Stimulated activated naive CD8-positive, alpha-beta T cell treated with anti-CD3 and anti-CD28 coated beads, Interleukin-15, Interleukin-2, amounts not matched to agents 100 ng/mL and 50 ng/mL, for 24 hours (primary cell): ENCODE measurements around the gene PDE8B.

Experiments used
- H3K27ac Mint-ChIP-seq: one replicate; pipeline ENCODE4 v1.8.0; 2021; ENCODE audit warnings: mild to moderate bottlenecking, mixed read lengths
- H3K27me3 Mint-ChIP-seq: one replicate; pipeline ENCODE4 v1.8.0; 2021; ENCODE audit warnings: mixed read lengths
- H3K36me3 Mint-ChIP-seq: one replicate; pipeline ENCODE4 v1.8.0; 2021; ENCODE audit warnings: low read depth, mixed read lengths
- H3K4me1 Mint-ChIP-seq: one replicate; pipeline ENCODE4 v1.8.0; 2021; ENCODE audit warnings: low read depth, mixed read lengths
- H3K4me3 Mint-ChIP-seq: one replicate; pipeline ENCODE4 v1.8.0; 2021; ENCODE audit warnings: mild to moderate bottlenecking, mixed read lengths
- H3K9me3 Mint-ChIP-seq: one replicate; pipeline ENCODE4 v1.8.0; 2021; ENCODE audit warnings: mixed read lengths

The PDE8B gene

DNA sequence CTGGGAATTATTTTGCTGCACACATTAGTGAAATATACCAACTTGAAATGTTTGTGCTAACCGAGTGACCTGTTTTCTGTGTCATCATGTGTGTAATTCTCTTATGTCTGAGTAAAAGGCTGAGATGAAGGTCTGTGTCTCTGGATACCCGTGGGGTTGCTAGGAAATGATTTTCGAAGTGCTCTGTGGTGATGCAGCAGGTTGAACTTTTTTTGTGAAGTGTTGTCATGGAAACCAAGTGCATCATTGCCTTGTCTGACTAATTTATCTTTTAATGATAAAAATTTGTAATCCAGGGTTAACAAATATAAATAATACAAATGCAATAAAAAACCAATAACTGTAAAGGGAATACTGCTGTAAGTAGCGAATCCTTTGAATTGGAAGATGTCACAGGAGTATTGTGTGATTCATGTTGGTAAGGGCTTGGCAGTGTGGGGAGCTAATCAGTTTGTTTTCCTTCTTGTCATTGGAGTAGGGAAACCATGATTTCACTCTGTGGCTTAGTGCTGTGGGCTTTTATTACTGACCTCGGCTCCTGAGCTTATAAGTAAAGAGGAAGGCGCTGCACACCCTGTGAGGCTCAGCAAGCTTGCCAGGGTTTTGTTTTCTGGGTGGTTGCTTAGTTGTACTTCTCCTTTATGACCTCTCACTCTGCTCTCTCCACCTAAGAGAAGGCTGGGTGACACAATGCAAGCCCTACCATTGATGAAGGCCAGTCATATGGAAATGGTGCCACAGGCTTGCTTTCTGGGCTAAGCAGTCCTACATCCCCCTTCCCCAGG, 22.3 kb downstream of the PDE8B start:
- Mint-ChIP-seq H3K9me3 (peaks cover 9% of the 10 kb centered on the region), H3K27me3 (peaks cover 15% of the 10 kb centered on the region), H3K36me3 (no peaks in the 10 kb centered on the region), H3K27ac (no peak overlapping the region), H3K4me1 (peaks cover 11% of the 10 kb centered on the region), H3K4me3 (no peak overlapping the region)

DNA sequence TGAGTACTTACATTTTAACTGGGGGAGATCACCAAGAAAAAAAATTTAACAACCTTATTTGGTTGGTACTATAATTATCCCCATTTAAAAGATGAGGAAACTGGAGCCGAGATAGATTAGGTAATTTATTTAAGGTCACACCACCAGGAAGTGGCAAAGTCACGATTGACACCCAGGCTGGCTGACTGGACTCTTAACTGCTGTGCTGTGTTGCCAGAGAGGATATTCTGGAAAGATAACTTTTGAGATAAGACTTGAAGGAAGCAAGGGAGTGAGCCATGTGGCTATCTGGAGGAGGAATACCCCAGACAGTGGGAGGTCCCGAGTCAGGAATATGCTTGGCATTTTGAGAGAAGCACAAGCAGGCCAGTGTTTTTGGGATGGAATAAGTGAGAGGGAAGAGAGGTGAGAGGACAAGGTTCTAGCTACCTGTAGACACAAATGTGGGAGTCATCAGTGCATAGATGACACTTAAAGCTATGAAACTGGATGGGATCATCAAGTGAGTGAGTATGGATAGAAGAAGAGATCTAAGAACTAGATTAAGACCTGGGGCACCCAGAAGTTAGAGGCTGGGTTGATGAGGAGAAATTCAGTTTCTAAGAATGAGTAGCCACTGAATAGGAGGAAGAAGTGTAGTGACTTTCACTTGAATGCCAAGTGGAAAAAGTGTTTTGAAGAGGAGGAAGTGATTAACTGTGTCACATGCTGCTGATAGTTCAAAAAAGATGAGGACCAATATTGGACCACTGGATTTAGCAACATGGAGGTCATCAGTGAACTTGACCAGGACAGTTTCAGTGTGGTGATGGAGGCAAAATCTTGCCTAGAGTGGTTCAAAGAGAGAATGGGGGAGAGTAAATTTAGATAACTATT, 25.6 kb downstream of the PDE8B start:
- Mint-ChIP-seq H3K27ac (no peak overlapping the region), H3K27me3 (peaks cover 10% of the 10 kb centered on the region), H3K9me3 (peaks cover 4% of the 10 kb centered on the region), H3K36me3 (no peaks in the 10 kb centered on the region), H3K4me3 (no peak overlapping the region), H3K4me1 (peaks cover 4% of the 10 kb centered on the region)

DNA sequence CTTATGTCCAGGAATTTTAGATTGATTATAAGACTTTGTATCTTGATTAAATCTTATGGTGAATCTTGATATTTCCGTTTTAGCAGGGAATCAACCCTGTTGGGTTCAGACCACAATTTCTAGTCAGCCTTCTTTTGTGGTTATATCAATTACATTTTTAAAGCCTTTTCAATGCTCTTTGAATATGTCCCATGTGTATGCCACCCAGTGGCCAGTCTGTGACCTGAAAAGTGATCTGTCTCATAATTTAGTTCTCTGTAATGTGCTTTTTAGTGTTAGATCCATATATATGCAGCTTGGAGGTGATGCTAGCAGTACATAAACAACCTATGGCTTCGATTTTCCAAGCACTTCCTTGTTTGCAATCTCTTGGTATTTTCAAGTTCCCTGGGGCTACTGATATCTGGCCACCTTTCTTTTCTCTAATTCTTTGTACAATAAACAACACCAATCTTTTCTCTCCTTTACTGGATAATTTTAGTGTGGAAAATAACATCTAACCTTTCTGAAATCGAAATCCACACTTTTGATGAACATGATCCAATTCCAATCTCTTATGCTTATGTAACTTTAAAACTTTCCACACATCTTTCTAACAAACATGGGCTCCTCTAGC, 28.8 kb downstream of the PDE8B start:
- H3K4me3 Mint-ChIP-seq, result no peak overlapping the region
- no peaks in the 10 kb centered on the region for H3K4me1 Mint-ChIP-seq
- H3K36me3 Mint-ChIP-seq, result no peaks in the 10 kb centered on the region
- no peak overlapping the region for H3K27ac Mint-ChIP-seq
- peaks cover 6% of the 10 kb centered on the region for H3K27me3 Mint-ChIP-seq
- H3K9me3 Mint-ChIP-seq, result peaks cover 4% of the 10 kb centered on the region

DNA sequence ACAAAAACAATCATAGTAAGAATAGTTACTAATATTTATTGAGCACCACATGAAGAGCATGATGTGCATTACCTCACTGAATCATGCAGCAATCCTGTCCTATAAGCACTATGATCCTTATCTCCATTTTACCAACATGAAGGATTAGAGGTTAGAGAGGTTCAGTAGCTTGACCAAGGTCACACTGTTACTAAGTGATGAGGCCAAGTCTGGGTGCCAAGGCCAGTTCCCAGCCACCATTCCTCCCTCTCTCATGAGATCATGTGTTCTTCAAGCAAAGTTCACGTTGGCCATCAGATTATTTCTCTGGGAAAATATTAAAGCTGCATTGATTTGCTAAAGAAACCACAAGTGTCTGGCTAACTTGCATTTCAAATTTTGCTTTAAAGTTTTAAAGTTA, 31.0 kb downstream of the PDE8B start:
- peaks cover under 1% of the 10 kb centered on the region for H3K9me3 Mint-ChIP-seq
- H3K4me1 Mint-ChIP-seq, result no peaks in the 10 kb centered on the region
- no peak overlapping the region for H3K4me3 Mint-ChIP-seq
- H3K36me3 Mint-ChIP-seq, result no peaks in the 10 kb centered on the region
- H3K27ac Mint-ChIP-seq, result no peak overlapping the region
- peaks cover 1% of the 10 kb centered on the region for H3K27me3 Mint-ChIP-seq

DNA sequence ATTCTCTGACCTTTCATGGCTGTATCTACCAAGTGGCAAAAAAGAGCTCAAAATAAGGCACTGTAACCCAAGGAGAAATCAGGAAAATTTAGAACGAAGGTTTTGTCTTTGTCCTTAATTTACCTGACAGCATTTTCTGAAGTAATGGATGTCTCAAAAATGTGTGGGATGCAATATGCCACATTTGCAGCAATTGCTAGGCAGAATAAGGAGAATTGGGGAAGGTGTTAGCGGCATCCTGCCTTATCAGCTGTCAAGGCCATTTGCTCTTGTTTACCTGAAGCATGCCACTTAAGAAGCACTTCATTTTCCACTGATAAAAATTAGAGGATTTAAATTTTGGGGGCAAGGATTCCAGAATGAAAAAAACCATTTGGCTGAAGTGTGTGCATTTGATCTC, 39.0 kb downstream of the PDE8B start:
- Mint-ChIP-seq H3K27me3 (peaks cover 23% of the 10 kb centered on the region), H3K4me3 (no peak overlapping the region), H3K9me3 (no peaks in the 10 kb centered on the region), H3K27ac (no peak overlapping the region), H3K4me1 (no peaks in the 10 kb centered on the region), H3K36me3 (no peaks in the 10 kb centered on the region)

DNA sequence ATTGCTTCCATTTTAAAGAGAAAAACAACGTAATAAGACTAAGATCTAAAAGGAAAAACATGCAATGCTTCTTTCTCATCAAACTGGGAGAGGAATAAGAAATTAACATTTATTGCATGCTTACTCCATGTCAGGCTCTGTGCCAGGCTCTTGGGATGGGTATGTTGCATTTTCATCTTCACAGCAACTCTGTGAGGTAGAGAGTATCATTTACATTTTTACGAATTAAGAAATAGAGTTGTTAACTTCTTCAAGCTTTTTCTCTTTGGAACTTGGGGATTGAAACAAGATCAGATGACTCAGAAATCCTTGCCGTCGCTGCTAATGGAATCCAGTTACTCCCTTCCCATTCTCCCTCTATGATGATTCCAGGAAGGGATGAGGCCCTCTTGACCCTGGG, 39.5 kb downstream of the PDE8B start:
- no peaks in the 10 kb centered on the region for H3K9me3 Mint-ChIP-seq
- H3K4me1 Mint-ChIP-seq, result no peaks in the 10 kb centered on the region
- no peak overlapping the region for H3K27ac Mint-ChIP-seq
- peaks cover 25% of the 10 kb centered on the region for H3K27me3 Mint-ChIP-seq
- H3K36me3 Mint-ChIP-seq, result no peaks in the 10 kb centered on the region
- H3K4me3 Mint-ChIP-seq, result no peak overlapping the region

DNA sequence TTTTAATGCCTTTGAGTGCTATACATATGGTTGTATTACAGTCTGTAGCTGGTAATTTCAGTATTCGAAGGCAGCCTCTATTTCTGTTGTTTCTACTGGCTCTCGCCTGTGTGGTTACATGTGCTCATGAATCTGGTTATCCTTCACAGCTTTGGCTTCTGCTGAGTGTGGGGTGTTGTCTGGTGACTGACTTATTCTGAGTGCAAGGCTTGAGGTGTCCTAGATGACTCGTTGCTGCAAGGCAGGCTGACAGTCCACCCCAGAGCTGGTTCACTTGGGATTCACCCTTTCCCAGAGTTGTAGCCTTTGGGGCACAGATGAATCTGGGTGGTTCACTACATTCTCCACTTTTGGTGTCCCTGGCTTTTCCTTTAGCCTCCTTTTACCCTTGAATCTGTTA, 41.4 kb downstream of the PDE8B start:
- Mint-ChIP-seq H3K4me3 (no peak overlapping the region), H3K4me1 (no peaks in the 10 kb centered on the region), H3K36me3 (no peaks in the 10 kb centered on the region), H3K27ac (no peak overlapping the region), H3K9me3 (no peaks in the 10 kb centered on the region), H3K27me3 (peaks cover 32% of the 10 kb centered on the region)

DNA sequence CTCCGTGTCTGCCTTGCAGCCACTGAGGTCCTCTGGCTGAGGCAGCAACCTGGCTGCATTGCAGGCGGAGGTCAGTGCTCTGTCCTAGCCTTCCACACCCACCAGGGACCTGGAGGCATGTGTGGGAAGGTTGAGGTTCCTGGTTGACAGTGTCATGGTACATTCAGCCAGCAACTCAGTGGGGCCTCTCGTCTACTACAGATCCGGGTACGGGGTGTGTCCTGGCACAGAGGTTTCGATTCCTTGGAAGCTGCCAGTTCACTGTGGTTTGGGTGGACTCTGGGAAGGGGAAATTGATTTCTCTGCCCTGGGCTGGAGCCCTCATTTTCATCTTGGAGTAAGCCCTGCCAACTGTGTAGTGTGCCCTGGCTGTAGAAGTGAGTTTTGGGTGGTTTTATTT, 45.1 kb downstream of the PDE8B start:
- Mint-ChIP-seq H3K4me1 (peaks cover 4% of the 10 kb centered on the region), H3K4me3 (no peak overlapping the region), H3K36me3 (no peaks in the 10 kb centered on the region), H3K9me3 (no peaks in the 10 kb centered on the region), H3K27ac (no peak overlapping the region), H3K27me3 (peaks cover 36% of the 10 kb centered on the region)

DNA sequence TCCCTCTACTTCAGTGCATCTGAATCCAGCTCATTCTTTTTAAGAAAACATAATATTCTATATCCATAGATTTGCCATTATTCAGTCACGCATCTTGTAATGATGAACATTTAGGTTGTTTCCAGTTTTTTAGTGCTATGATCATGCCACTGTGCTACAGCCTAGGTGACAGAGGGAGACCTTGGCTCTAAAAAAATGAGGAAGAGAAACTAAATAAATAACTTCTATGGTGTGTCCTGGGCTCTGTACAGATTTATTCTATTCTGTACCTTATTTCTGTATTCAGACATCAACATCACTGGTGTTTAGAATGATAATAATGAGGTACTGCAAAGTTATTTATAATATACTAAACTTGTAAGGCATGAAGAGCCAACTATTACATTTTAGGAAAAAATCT, 45.9 kb downstream of the PDE8B start:
- Mint-ChIP-seq H3K27ac (no peak overlapping the region), H3K9me3 (no peaks in the 10 kb centered on the region), H3K36me3 (no peaks in the 10 kb centered on the region), H3K4me3 (no peak overlapping the region), H3K27me3 (peaks cover 35% of the 10 kb centered on the region), H3K4me1 (peaks cover 4% of the 10 kb centered on the region)

DNA sequence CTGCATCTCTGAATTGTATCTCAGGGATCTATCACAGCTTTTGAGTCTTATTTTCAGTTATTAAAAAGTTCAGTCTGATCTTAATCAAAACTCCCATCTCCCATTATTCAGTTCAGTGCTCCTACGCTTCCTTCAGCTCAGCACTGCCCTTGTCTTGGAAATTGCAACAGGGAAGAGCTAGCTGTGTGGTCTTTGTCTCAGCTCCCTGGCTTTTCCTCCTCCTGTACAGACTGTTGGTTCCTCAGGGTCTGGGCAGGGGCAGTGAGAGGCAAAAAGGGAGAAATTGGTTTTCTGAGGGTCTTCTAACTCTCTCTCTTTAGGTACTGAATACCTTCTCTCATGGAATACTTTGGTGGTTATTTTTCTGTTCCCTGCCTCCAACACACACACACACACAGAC, 48.2 kb downstream of the PDE8B start:
- Mint-ChIP-seq H3K27me3 (peaks cover 22% of the 10 kb centered on the region), H3K36me3 (no peaks in the 10 kb centered on the region), H3K4me3 (no peak overlapping the region), H3K27ac (no peak overlapping the region), H3K9me3 (no peaks in the 10 kb centered on the region), H3K4me1 (peaks cover 4% of the 10 kb centered on the region)

DNA sequence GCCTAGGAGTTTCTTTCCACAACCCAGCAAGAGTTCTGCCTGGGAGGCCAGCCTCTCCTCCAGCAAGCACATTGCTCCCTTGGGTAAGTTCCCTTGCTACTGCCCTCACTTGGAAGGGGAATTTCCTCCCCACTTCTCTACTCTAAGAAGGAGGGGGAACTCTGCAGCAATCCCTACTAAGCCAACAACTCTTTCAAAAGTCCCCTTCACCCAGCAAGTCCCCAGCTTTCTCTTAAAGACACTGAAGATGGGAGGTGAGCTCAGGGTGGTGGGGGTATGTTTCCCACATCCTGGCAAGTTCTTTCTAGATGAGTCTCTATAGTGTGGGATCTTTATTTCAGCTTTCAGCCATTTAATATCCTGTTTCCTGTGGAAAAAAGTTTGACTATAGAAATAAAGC, 49.0 kb downstream of the PDE8B start:
- no peak overlapping the region for H3K4me3 Mint-ChIP-seq
- peaks cover 21% of the 10 kb centered on the region for H3K27me3 Mint-ChIP-seq
- H3K27ac Mint-ChIP-seq, result no peak overlapping the region
- H3K36me3 Mint-ChIP-seq, result no peaks in the 10 kb centered on the region
- H3K4me1 Mint-ChIP-seq, result peaks cover 4% of the 10 kb centered on the region
- H3K9me3 Mint-ChIP-seq, result no peaks in the 10 kb centered on the region

DNA sequence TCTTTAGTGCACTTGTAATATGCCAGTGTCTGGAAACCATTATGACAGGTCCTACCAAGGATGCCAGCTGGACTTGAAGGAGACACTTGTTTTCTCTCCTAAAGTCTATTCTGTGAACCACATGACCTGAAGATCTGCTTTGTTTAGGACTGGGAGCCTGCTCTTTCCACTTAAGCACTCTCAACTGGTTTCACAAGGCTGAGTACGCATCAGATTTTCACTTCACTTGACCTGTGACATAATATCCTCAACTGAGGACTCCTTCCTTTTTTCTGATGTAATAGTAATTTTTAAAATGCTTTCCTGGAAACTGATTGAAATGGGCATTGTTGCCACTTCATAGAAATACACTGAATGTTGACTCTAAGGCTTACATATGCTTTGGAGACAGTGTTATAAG, 52.2 kb downstream of the PDE8B start:
- no peak overlapping the region for H3K4me3 Mint-ChIP-seq
- no peaks in the 10 kb centered on the region for H3K36me3 Mint-ChIP-seq
- H3K27ac Mint-ChIP-seq, result no peak overlapping the region

DNA sequence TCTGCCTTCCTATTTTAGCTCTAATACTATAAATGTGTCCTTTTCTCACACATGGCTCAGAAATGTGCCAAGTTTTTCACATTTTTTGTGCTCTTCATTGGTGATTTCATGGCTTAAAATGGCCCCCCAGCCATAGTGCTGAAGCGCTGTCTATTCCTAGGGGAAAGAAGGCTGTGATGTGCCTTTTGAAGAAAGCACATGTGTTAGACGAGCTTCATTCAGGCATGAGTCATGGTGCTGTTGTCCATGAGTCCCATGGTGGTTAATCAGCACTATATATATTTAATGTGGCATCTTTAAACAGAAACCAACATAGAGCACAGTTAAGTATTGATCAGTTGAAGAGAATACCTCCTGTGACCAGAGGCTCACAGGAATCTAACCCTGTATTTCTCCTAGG, 55.8 kb downstream of the PDE8B start:
- Mint-ChIP-seq H3K27ac (no peak overlapping the region), H3K4me1 (no peaks in the 10 kb centered on the region), H3K4me3 (no peak overlapping the region), H3K27me3 (no peaks in the 10 kb centered on the region), H3K9me3 (no peaks in the 10 kb centered on the region), H3K36me3 (no peaks in the 10 kb centered on the region)

More for the DNA sequence above, 52.2 kb downstream of the PDE8B start:
- Mint-ChIP-seq H3K4me1 (peaks cover 4% of the 10 kb centered on the region), H3K9me3 (no peaks in the 10 kb centered on the region), H3K27me3 (peaks cover 7% of the 10 kb centered on the region)

DNA sequence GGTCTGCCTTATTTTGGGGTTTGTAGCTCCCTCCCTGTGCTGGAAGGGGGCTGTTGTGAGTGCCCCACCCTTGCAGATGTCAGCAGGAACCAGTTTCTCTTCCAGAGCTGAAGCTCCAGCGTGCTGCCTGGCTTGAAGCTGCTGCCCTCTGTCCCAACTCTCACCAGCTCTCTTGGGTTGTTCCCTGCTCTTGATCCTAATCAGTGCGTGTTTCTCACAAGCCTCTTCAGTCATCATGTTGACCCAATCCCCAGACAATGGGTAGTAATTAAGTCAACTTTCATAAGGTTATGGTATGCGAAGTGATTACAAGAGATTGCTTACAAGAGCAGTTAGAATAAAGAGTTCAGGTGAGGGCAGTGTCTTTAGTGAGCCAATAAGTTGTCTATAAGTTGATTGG, 57.0 kb downstream of the PDE8B start:
- Mint-ChIP-seq H3K27me3 (no peaks in the 10 kb centered on the region), H3K4me3 (no peak overlapping the region), H3K36me3 (no peaks in the 10 kb centered on the region), H3K27ac (no peak overlapping the region), H3K9me3 (no peaks in the 10 kb centered on the region), H3K4me1 (no peaks in the 10 kb centered on the region)

DNA sequence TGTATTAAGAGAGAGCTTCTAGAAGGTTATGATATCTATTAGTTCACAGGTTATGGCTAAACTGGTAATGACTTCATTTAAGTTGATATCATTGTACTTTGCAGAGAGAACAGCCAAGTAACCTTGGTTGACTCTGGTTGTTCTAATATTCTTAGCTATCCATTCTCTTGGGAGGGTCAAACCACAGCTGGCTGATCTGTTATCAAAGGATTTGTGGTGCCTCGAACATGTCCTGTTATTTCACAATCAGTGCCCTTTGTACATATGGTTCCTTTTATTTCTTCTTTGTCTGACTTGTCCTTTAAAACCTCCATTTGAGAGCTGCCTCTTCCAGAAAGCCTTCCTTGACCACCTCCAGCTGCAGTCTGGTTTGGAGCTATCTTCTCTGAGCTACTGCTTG, 61.7 kb downstream of the PDE8B start:
- H3K9me3 Mint-ChIP-seq, result no peaks in the 10 kb centered on the region
- no peaks in the 10 kb centered on the region for H3K27me3 Mint-ChIP-seq
- H3K4me3 Mint-ChIP-seq, result no peak overlapping the region
- H3K36me3 Mint-ChIP-seq, result no peaks in the 10 kb centered on the region
- no peak overlapping the region for H3K27ac Mint-ChIP-seq
- peaks cover 1% of the 10 kb centered on the region for H3K4me1 Mint-ChIP-seq
